ENCODE measurements around the gene FGR. TPM values are rescaled to one million over a fixed set of nuclear protein-coding genes. Genes with fewer than 3 reads are reported as not detected.

Gene FGR
- total and polyA plus RNA-seq, 2 experiments from 2014 or later = 0.53 to 0.56 TPM

GRCh38 chr1:27574871-27575831 is 59.8 kb downstream of the FGR start:
- Histone ChIP-seq H3K9me2 (ENCODE audit: insufficient read depth) (no peaks in the 10 kb centered on the region), H4K20me1 (replicated peaks; ENCODE audit: insufficient read depth) (peaks cover 3% of the 10 kb centered on the region; the same call in 1 of the 2 replicates), H3K4me1 (ENCODE audit: insufficient read depth) (peaks cover 47% of the 10 kb centered on the region), H3K4me2 (peak overlapping the region; percentile 92), H3K79me2 (replicated peaks; ENCODE audit: insufficient read depth) (peaks cover 34% of the 10 kb centered on the region), H3K27me3 (ENCODE audit: insufficient read depth) (no peaks in the 10 kb centered on the region), H3K4me3 (peak overlapping the region; percentile 65), H3K36me3 (ENCODE audit: insufficient read depth) (no peaks in the 10 kb centered on the region), H2AFZ (no peak overlapping the region), H3F3A (replicated peaks; ENCODE audit: low read depth) (peaks cover 54% of the 10 kb centered on the region), H3K27ac (ENCODE audit: low read depth) (peak overlapping the region; percentile 98)
- H3K27ac Mint-ChIP-seq = peak overlapping the region; percentile 94
- DNase-seq (ENCODE audit: low spot score) (peak; percentile 92), ATAC-seq (peak; percentile 54)
- H3K36me3 Mint-ChIP-seq (ENCODE audit: low read depth) = no peaks in the 10 kb centered on the region
- H3K27me3 Mint-ChIP-seq (ENCODE audit: insufficient read depth, low read depth, poor library complexity) = peaks cover 9% of the 10 kb centered on the region
- H3K4me3 Mint-ChIP-seq = peak overlapping the region; percentile 66
- peaks cover 55% of the 10 kb centered on the region for H3K4me1 Mint-ChIP-seq
- H3K9me3 Mint-ChIP-seq = no peaks in the 10 kb centered on the region; the same call in 2 of the 3 replicates
- TF ChIP-seq REST (IDR thresholded peaks at IDR 0.05; ENCODE audit: unreplicated experiment) (no peak), NANOG (IDR thresholded peaks at IDR 0.05; ENCODE audit: borderline replicate concordance) (no peak), ZNF114 (CRISPR knock-in tag; IDR thresholded peaks at IDR 0.05) (no peak), STAT1 (IDR thresholded peaks at IDR 0.05; ENCODE audit: unreplicated experiment) (no peak), POLR2AphosphoS5 (IDR thresholded peaks at IDR 0.05; ENCODE audit: low read depth) (peak; percentile 54; the same call in 1 of the 2 replicates), ZNF462 (CRISPR knock-in tag; IDR thresholded peaks at IDR 0.05) (no peak), ETS1 (IDR thresholded peaks at IDR 0.05) (no peak), CREB1 (CRISPR knock-in tag; IDR thresholded peaks at IDR 0.05; ENCODE audit: low read depth) (peak; percentile 43; the same call in 1 of the 2 replicates), EZH2phosphoT487 (IDR thresholded peaks at IDR 0.05; ENCODE audit: unreplicated experiment) (no peak), ZNF331 (CRISPR knock-in tag; IDR thresholded peaks at IDR 0.05; ENCODE audit: low read depth) (no peak), JUNB (IDR thresholded peaks at IDR 0.05; ENCODE audit: unreplicated experiment) (no peak), EZH2 (IDR thresholded peaks at IDR 0.05; ENCODE audit: low read depth, unreplicated experiment) (no peak), CTCF (conservative IDR thresholded peaks at IDR 0.05; ENCODE audit: low read depth in 2 of 2) (peak; percentile 53 to 60)

Data from GM23338 (cell line).